Left ventricle myocardium inferior (tissue), 1 donor: Measurements from ENCODE around the gene SPATA9. TPM values are rescaled to one million over a fixed set of nuclear protein-coding genes. Genes with fewer than 3 reads are reported as not detected.
"Not testable (repeated sequence)": the region's sequence is repeated elsewhere in the genome, so short reads cannot be mapped to it uniquely, and the experiment has no call there.

Experiments used
- DNase-seq: peaks from one replicate; pipeline ENCODE4 v3.0.0-alpha.2; 2020
- H3K27ac ChIP-seq: fragments of 200-600 bp; replicated peaks from 2 replicates; pipeline ENCODE4 v1.8.0; 2021
- H3K27me3 ChIP-seq: fragments of 200-600 bp; 2 replicates; pipeline ENCODE4 v1.8.0; 2021; ENCODE audit warnings: low read depth
- H3K36me3 ChIP-seq: fragments of 200-600 bp; 2 replicates; pipeline ENCODE4 v1.8.0; 2021
- H3K4me1 ChIP-seq: fragments of 200-600 bp; 2 replicates; pipeline ENCODE4 v1.8.0; 2021
- H3K4me3 ChIP-seq: fragments of 200-600 bp; 2 replicates; pipeline ENCODE4 v1.8.0; 2021; ENCODE audit warnings: mild to moderate bottlenecking, moderate library complexity
- H3K9me3 ChIP-seq: fragments of 200-600 bp; replicated peaks from 2 replicates; pipeline ENCODE4 v1.8.0; 2021
- intact Hi-C: fragments of 100-400 bp; cut with micrococcal nuclease; formaldehyde crosslinking; loops from one replicate; pipeline ENCODE4 v1.11.0; 2022
- total RNA-seq: library from RNA; stranded (reverse); fragmentation: NEBNext Ultra II Directional; extraction: Animal tissue kit (Norgen Biotek cat#: 25700); gene quantifications from one replicate; pipeline ENCODE4 v1.2.1, GENCODE V29; 2021
- TF ChIP-seq, protein P1 (sequence below): fragments of 200-600 bp; IDR thresholded peaks from 2 replicates; pipeline ENCODE4 v1.8.0; 2021; ENCODE audit warnings: antibody characterized with exemption, mild to moderate bottlenecking, borderline replicate concordance
- donor health status: DM: no; HTN: yes; CAD: no; lungs with severe emphysema.

SPATA9 gene
- total RNA-seq, 1 donor from 2014 or later: not detected

DNA sequence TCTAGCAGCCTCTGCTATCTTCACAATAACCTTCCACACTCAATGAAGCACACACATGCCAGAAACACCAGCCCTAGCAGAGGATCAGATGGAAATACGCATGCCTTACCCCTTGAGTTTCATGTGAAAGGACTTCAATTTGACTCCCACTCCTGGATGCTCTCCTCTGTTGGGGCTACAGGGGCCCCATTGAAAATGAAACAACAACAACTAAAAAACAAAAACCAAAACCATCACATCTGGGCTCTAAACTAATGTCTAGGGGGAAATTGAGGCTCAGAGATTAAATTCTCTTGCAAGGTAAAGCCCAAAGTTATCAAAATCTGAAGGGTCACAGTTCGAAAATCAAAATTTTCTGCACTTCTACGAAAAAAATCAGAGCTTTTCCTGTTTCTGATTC, 44.2 kb downstream of the SPATA9 start:
- intact Hi-C loops: no loop called here
- Histone ChIP-seq H3K4me3 (no peak overlapping the region), H3K9me3 (no peaks in the 10 kb centered on the region), H3K27me3 (no peaks in the 10 kb centered on the region), H3K4me1 (no peaks in the 10 kb centered on the region), H3K27ac (no peak overlapping the region), H3K36me3 (no peaks in the 10 kb centered on the region)
- TF ChIP-seq, protein P1, sequence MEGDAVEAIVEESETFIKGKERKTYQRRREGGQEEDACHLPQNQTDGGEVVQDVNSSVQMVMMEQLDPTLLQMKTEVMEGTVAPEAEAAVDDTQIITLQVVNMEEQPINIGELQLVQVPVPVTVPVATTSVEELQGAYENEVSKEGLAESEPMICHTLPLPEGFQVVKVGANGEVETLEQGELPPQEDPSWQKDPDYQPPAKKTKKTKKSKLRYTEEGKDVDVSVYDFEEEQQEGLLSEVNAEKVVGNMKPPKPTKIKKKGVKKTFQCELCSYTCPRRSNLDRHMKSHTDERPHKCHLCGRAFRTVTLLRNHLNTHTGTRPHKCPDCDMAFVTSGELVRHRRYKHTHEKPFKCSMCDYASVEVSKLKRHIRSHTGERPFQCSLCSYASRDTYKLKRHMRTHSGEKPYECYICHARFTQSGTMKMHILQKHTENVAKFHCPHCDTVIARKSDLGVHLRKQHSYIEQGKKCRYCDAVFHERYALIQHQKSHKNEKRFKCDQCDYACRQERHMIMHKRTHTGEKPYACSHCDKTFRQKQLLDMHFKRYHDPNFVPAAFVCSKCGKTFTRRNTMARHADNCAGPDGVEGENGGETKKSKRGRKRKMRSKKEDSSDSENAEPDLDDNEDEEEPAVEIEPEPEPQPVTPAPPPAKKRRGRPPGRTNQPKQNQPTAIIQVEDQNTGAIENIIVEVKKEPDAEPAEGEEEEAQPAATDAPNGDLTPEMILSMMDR: no peak
- no peak for DNase-seq

DNA sequence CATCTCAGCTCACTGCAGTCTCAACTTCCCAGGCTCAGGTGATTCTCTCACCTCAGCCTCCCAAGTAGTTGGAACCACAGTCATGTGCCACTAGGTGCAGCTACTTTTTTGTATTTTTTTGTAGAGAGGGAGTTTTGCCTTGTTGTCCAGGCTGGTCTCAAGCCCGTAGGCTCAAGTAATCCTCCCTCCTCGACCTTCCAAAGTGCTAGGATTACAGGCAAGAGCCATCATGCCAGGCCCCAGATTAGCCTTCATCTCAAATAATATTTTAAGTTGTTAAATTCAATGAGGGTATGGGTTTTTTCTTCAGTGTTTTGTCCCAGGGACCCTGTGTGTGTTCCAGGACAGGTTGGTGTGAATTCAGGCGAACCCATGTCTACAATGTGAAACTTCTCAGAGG, 48.7 kb downstream of the SPATA9 start:
- no peaks in the 10 kb centered on the region for H3K9me3 ChIP-seq
- H3K4me3 ChIP-seq: no peak overlapping the region
- no peaks in the 10 kb centered on the region for H3K27me3 ChIP-seq
- DNase-seq: no peak
- intact Hi-C loops: no loop called here
- peaks cover 13% of the 10 kb centered on the region for H3K4me1 ChIP-seq
- H3K36me3 ChIP-seq: no peaks in the 10 kb centered on the region
- TF ChIP-seq, protein P1: no peak
- no peak overlapping the region for H3K27ac ChIP-seq

DNA sequence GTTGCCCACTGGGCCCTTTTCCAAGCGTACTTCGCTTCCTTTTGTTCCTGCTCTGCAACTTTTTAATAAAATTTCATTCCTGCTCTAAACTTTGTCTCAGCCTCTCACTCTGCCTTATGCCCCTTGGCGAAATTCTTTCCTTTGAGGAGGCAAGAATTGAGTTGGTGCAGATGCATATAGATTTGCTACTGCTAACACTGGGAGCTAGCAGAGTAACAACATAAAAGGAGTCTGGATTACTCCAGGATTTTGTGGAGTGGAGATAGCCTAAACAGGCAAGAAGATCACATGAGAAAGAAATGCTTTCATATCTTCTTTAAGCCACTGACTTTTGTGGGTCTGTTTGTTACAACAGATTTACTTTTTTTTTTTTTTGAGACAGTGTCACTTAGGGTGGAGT, 49.1 kb downstream of the SPATA9 start:
- H3K27me3 ChIP-seq: no peaks in the 10 kb centered on the region
- H3K36me3 ChIP-seq: no peaks in the 10 kb centered on the region
- H3K4me1 ChIP-seq: peaks cover 13% of the 10 kb centered on the region
- intact Hi-C loops: no loop called here
- no peaks in the 10 kb centered on the region for H3K9me3 ChIP-seq
- TF ChIP-seq, protein P1: no peak
- no peak for DNase-seq
- no peak overlapping the region for H3K27ac ChIP-seq
- H3K4me3 ChIP-seq: no peak overlapping the region

DNA sequence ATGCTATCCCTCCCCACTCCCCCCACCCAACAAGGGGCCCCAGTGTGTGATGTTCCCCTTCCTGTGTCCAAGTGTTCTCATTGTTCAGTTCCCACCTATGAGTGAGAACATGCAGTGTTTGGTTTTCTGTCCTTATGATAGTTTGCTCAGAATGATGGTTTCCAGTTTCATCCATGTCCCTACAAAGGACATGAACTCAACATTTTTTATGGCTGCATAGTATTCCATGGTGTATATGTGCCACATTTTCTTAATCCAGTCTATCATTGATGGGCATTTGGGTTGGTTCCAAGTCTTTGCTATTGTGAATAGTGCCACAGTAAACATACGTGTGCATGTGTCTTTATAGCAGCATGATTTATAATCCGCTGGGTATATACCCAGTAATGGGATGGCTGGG, 49.8 kb downstream of the SPATA9 start:
- H3K9me3 ChIP-seq, H3K27me3 ChIP-seq, DNase-seq, intact Hi-C loops, H3K27ac ChIP-seq, H3K36me3 ChIP-seq, H3K4me3 ChIP-seq: not testable (repeated sequence)
- peaks cover 13% of the 10 kb centered on the region for H3K4me1 ChIP-seq

DNA sequence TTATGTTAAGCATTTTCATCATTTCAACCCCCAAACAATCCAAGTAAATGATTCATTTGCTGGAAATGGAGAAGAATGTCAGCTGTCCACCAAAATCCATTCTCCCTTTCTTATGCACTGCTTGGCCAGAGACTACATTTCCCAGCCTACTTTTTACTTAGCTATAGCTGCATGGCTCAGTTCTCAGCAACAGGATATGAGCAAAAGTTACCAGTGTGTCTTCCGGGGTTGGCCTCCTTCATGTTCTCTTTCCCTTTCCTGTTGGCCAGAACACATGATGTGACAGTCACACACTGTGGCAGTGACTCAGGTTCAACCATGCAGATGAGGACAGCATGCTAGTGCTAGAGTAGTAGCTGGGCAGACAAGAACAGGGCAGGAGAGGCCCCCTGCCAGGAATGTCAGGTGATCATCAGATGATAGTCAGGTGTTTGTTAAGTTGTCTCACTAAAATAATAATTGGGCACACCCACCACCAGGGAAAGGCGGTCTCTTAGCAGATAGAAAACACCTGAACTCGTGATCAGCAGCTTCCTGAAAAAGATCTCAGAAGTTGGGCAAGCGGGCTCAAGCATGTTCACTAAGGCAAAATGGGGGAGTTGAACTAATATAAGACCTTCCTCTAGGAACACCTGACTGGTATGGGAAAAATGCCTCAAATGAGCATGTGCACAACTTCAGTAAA, 50.7 kb downstream of the SPATA9 start:
- H3K9me3 ChIP-seq: no peaks in the 10 kb centered on the region
- TF ChIP-seq, protein P1: no peak
- no peaks in the 10 kb centered on the region for H3K36me3 ChIP-seq
- H3K4me1 ChIP-seq: peaks cover 13% of the 10 kb centered on the region
- intact Hi-C loops: no loop called here
- no peak overlapping the region for H3K27ac ChIP-seq
- DNase-seq: no peak
- no peak overlapping the region for H3K4me3 ChIP-seq
- H3K27me3 ChIP-seq: no peaks in the 10 kb centered on the region

DNA sequence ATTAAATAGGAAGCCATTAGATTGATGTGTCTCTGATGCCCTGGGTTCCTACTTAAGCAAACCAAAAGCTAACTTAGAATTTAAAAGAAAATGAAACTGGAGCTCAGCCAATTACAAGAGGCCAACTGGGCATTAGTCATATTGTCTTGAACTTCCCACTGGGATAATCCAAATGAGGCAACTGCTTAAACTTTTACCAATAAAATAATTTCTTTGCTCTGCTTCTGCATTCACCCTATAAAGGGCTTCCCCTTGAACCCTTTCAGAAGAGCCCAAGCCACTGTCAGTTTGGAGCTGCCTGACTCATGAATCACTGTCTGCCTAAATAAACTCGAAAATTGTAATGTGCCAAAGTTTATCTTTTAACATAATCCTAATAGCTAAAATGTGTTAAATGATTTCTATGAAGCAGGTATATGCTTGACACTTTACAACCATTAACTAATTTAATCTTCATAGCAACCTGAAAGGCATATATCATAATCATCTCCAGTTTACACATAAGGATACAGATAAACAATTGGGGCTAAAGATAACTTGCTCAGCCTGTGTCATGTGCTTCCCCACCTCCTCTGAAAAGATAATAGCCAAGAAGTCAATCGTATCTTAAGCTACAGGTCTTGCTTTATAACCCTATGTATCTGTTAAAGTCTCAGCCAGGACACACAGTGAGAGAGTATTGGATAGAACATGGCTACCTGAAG, 51.4 kb downstream of the SPATA9 start:
- Histone ChIP-seq H3K27me3 (no peaks in the 10 kb centered on the region), H3K4me3 (no peak overlapping the region), H3K27ac (no peak overlapping the region), H3K9me3 (no peaks in the 10 kb centered on the region), H3K4me1 (peaks cover 13% of the 10 kb centered on the region), H3K36me3 (no peaks in the 10 kb centered on the region)
- intact Hi-C loops: no loop called here
- TF ChIP-seq, protein P1: no peak
- DNase-seq: no peak
